GM23338 (cell line): ENCODE results near the gene TSPAN12.

ENCODE experiments used
- CREB1 ChIP-seq: fragments of 250-450 bp; sonication (Bioruptor Pico); IDR thresholded peaks from 2 replicates; pipeline ENCODE4 v1.5.0; 2020; ENCODE audit warnings: low read depth, mild to moderate bottlenecking, moderate library complexity
- CTCF ChIP-seq, 2 experiments: fragments of 200-600 bp in 1 of 2; sonication (generic) in 1 of 2; conservative IDR thresholded peaks; 2 replicates each; pipeline versions ENCODE4 v1.5.1 to v1.6.1; 2016 to 2017; ENCODE audit warnings: antibody characterized with exemption in 2 of 2, low read depth in 2 of 2, mild to moderate bottlenecking in 2 of 2, moderate library complexity in 1 of 2
- ETS1 ChIP-seq: IDR thresholded peaks from 2 replicates; pipeline ENCODE4 v1.6.1; 2016; ENCODE audit warnings: antibody characterized with exemption
- EZH2 ChIP-seq: fragments of 200-600 bp; sonication (generic); IDR thresholded peaks from one replicate; pipeline ENCODE4 v1.8.0; 2017; ENCODE audit warnings: antibody characterized with exemption, mild to moderate bottlenecking, low read depth; ENCODE audit not compliant: unreplicated experiment
- EZH2phosphoT487 ChIP-seq: fragments of 200-600 bp; sonication (generic); IDR thresholded peaks from one replicate; pipeline ENCODE4 v1.8.1; 2018; ENCODE audit warnings: antibody characterized with exemption; ENCODE audit not compliant: unreplicated experiment
- JUNB ChIP-seq: IDR thresholded peaks from one replicate; pipeline ENCODE4 v1.6.1; 2016; ENCODE audit warnings: antibody characterized with exemption; ENCODE audit not compliant: unreplicated experiment
- POLR2AphosphoS5 ChIP-seq: IDR thresholded peaks from 2 replicates; pipeline ENCODE4 v1.6.1; 2016; ENCODE audit warnings: antibody characterized with exemption, low read depth
- REST ChIP-seq: IDR thresholded peaks from one replicate; pipeline ENCODE4 v1.6.1; 2018; ENCODE audit warnings: antibody characterized with exemption; ENCODE audit not compliant: unreplicated experiment
- ZNF462 ChIP-seq: fragments of 250-450 bp; sonication (Bioruptor Pico); IDR thresholded peaks from 2 replicates; pipeline ENCODE4 v1.5.0; 2020; ENCODE audit warnings: mild to moderate bottlenecking, moderate library complexity

- TF ChIP-seq JUNB, result no peak
- TF ChIP-seq CTCF (conservative IDR thresholded peaks at IDR 0.05; ENCODE audit: low read depth in 2 of 2), result no peak
- no peak for TF ChIP-seq EZH2
- TF ChIP-seq POLR2AphosphoS5, result no peak
- TF ChIP-seq EZH2phosphoT487, result no peak
- no peak for TF ChIP-seq CREB1
- TF ChIP-seq ETS1, result no peak
- no peak for TF ChIP-seq REST
- no peak for TF ChIP-seq ZNF462 (CRISPR knock-in tag)
Observed at GRCh38 chr7:120831260-120831659, 26.7 kb downstream of the TSPAN12 start.
